Rectal smooth muscle tissue (tissue), 1 donor: ENCODE measurements around the gene BMP7.

Experiments
- H3K27ac ChIP-seq: one replicate; pipeline ENCODE4 v1.7.0; 2013; ENCODE audit warnings: low read depth, low read length, inconsistent platforms
- H3K27me3 ChIP-seq: one replicate; pipeline ENCODE4 v1.7.0; 2013; ENCODE audit warnings: low read length; ENCODE audit not compliant: control insufficient read depth, insufficient read depth
- H3K36me3 ChIP-seq: one replicate; pipeline ENCODE4 v1.7.0; 2013; ENCODE audit warnings: low read length; ENCODE audit not compliant: control insufficient read depth, insufficient read depth
- H3K4me1 ChIP-seq: one replicate; pipeline ENCODE4 v1.7.0; 2013; ENCODE audit warnings: low read length; ENCODE audit not compliant: control insufficient read depth, insufficient read depth
- H3K4me3 ChIP-seq: one replicate; pipeline ENCODE4 v1.7.0; 2013; ENCODE audit warnings: low read length
- H3K9ac ChIP-seq: one replicate; pipeline ENCODE4 v1.7.0; 2013; ENCODE audit warnings: low read length

Gene BMP7

DNA sequence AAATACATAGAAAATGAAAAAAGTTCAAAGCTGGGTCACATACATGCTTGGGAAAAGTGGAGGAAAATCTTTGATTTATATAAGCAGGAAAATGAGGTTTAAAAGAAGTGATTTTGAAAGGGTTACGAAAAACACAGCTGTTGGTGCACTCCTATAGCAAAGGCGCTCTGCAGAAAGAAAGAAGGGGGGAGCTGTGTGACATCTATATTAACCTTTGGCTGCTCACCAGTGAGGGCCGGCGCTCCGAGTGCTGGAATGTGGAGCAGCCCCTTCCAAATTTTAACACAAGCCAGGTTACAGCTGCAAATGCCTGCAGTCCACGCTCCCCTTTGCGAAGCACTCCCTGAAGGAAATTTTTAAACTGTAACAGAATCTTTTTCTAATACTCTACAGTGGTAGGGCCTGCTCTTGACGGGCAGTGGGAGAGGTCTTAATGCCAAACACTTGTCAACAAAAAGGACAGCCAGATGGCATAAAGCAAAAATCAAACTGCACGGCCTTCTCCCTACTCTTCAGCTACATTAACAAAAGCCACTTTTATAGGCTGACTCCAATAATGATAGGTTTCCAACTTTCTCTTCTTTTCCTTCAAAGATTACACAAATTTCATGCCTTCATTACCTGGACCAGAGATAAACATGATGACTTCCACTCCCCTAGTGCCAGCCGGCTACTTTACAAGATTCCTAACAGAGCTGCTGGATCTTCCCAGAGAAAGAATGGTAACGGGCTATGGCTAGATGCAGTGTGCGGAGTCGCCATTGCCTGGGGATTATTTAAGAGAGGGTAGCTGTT, 4.8 kb downstream of the BMP7 start:
- Histone ChIP-seq H3K36me3 (no peaks in the 10 kb centered on the region), H3K9ac (no peak overlapping the region), H3K4me3 (no peak overlapping the region), H3K27me3 (peaks cover 14% of the 10 kb centered on the region), H3K27ac (no peak overlapping the region), H3K4me1 (no peaks in the 10 kb centered on the region)

DNA sequence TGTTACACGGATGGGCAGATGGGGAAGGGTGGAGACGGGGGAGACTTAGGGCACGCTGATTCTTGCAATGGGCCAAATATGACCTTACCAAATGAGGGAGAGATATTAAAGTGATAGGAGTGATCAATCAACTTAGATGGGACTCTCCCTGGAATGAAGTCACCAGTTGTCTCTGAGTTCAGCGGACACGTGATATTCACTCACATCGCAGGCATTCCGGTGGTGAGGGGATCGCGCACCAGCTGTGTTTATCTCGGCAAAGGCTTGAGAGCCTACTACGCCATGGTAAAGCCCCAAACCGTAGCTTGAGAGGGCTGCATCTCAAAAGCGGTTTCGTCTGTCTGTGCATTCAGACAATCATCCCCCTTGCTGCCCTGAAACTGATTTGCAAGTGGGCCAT, 5.5 kb downstream of the BMP7 start:
- H3K36me3 ChIP-seq, result no peaks in the 10 kb centered on the region
- peaks cover 14% of the 10 kb centered on the region for H3K27me3 ChIP-seq
- H3K9ac ChIP-seq, result no peak overlapping the region
- no peak overlapping the region for H3K27ac ChIP-seq
- no peak overlapping the region for H3K4me3 ChIP-seq
- H3K4me1 ChIP-seq, result no peaks in the 10 kb centered on the region

DNA sequence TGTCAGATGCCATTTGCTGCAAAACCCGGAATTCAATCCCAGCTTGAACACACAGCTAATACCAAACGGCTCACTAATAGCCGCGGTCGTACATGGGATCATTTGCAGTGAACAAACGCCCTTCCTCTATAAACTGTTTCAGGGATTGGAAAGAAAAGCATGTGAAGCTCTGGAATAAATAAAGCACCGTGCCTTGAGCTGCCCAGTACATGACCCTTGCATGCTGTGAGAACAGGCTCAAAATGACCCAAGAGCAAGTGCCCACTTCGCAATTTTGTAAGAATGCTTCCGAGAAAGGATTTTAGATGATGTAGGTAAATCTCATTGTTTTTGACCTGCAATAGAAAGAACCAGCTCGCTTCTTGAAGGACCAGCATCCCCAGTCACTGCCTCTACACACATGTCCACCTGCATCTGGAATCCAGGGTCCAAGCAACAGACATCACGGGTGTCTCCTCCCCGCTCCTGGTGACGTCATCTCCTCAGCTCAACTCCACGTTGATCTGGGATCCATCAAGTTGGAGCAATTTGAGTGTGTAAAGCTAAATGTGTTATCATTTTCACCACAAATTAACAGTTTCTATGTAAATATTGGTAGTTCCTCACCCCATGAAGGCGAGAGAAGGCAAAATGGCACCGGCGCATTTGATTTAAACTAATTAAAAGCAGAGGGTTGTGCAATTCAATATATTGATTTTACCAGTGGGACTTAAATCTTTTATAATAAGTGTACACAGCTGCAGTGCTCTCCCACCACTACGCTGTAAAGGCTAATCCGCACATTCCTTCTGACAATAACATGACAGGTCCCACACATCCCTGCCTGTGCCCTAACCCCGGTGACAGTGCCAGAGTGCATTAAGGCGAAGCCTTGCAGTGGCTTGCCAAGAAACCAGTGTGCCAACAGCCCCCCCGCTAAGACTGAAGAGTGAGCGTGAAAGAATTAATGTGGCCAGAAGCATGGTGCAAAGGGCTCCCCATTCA, 6.2 kb downstream of the BMP7 start:
- Histone ChIP-seq H3K4me3 (no peak overlapping the region), H3K4me1 (no peaks in the 10 kb centered on the region), H3K9ac (no peak overlapping the region), H3K27me3 (peaks cover 7% of the 10 kb centered on the region), H3K27ac (no peak overlapping the region), H3K36me3 (no peaks in the 10 kb centered on the region)

GRCh38 chr20:57259121-57259937, 7.1 kb downstream of the BMP7 start:
- Histone ChIP-seq H3K4me1 (no peaks in the 10 kb centered on the region), H3K9ac (no peak overlapping the region), H3K27me3 (peaks cover 4% of the 10 kb centered on the region), H3K27ac (no peak overlapping the region), H3K36me3 (no peaks in the 10 kb centered on the region), H3K4me3 (no peak overlapping the region)

GRCh38 chr20:57257701-57258453, 8.6 kb downstream of the BMP7 start:
- no peak overlapping the region for H3K27ac ChIP-seq
- H3K4me3 ChIP-seq, result no peak overlapping the region
- H3K36me3 ChIP-seq, result no peaks in the 10 kb centered on the region
- no peaks in the 10 kb centered on the region for H3K4me1 ChIP-seq
- no peak overlapping the region for H3K9ac ChIP-seq
- no peaks in the 10 kb centered on the region for H3K27me3 ChIP-seq

DNA sequence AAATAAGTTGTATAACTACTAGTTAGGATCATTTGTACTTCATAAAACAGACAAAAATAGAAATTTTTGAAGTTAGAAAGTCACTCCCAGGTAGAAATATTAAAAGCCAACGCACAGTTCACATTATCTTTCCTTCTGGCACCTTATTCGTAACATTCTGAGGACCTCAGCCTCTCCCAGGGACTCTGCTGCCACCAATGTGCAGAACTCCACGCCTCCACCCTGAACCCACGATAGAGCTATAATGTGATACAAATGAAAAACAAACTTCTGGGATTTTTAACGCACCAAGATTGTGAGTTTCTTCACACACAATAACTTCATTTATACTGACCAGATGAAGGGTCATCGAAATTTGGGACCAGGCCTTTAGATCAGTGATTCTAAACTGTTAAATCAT, 9.5 kb downstream of the BMP7 start:
- Histone ChIP-seq H3K36me3 (no peaks in the 10 kb centered on the region), H3K27me3 (no peaks in the 10 kb centered on the region), H3K27ac (no peak overlapping the region), H3K4me3 (no peak overlapping the region), H3K4me1 (no peaks in the 10 kb centered on the region), H3K9ac (no peak overlapping the region)

DNA sequence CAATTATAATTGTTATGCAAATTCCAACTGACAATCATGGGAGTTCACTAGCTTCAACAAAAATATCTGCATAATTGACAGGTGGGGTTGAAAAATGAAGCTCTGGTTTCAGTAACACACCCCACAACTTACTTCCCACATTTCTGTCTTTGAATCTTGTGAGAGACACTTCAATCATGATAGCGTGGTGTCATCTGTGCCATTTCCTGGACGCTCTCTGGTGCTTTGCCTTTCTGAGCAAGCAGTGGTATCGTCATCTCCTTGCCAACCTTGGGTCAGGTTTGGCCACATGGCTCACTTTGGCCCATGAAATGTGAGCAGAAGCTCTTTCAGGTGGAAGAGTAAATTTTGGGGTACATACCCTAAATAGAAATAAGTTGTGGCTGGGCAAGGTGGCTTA, 10.2 kb downstream of the BMP7 start:
- Histone ChIP-seq H3K27ac (no peak overlapping the region), H3K36me3 (no peaks in the 10 kb centered on the region), H3K4me1 (no peaks in the 10 kb centered on the region), H3K27me3 (no peaks in the 10 kb centered on the region), H3K4me3 (no peak overlapping the region), H3K9ac (no peak overlapping the region)

DNA sequence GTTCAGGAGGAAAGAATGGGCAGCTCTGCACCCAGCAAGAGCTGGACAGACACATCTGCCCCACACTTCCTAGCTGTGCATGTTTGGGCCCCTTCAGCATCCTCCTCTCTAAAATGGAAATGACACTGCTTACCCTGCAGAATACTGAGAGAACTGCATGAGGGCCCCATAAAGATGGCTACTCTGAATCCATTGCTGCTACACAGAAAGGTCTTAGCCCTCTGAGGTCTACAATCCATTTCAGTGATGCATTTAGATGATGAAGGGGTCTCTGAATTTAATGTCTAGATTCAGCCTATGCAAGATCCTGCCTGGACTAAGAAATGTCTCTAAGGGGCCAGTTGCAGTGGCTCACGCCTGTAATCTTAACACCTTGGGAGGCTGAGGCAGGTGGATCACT, 11.3 kb downstream of the BMP7 start:
- H3K4me3 ChIP-seq, result no peak overlapping the region
- no peaks in the 10 kb centered on the region for H3K4me1 ChIP-seq
- H3K27me3 ChIP-seq, result no peaks in the 10 kb centered on the region
- no peak overlapping the region for H3K27ac ChIP-seq
- H3K9ac ChIP-seq, result no peak overlapping the region
- no peaks in the 10 kb centered on the region for H3K36me3 ChIP-seq

- Histone ChIP-seq H3K36me3 (no peaks in the 10 kb centered on the region), H3K9ac (no peak overlapping the region), H3K4me1 (no peaks in the 10 kb centered on the region), H3K27me3 (no peaks in the 10 kb centered on the region), H3K27ac (no peak overlapping the region), H3K4me3 (no peak overlapping the region)
Observed at GRCh38 chr20:57252559-57253162, 13.8 kb downstream of the BMP7 start.

- no peaks in the 10 kb centered on the region for H3K36me3 ChIP-seq
- H3K4me1 ChIP-seq, result no peaks in the 10 kb centered on the region
- H3K9ac ChIP-seq, result no peak overlapping the region
- H3K27me3 ChIP-seq, result no peaks in the 10 kb centered on the region
- no peak overlapping the region for H3K27ac ChIP-seq
- no peak overlapping the region for H3K4me3 ChIP-seq
Observed at GRCh38 chr20:57251949-57252348, 14.5 kb downstream of the BMP7 start.

- Histone ChIP-seq H3K9ac (no peak overlapping the region), H3K4me1 (no peaks in the 10 kb centered on the region), H3K27me3 (no peaks in the 10 kb centered on the region), H3K4me3 (no peak overlapping the region), H3K27ac (no peak overlapping the region), H3K36me3 (no peaks in the 10 kb centered on the region)
Observed at GRCh38 chr20:57251344-57251743, 15.1 kb downstream of the BMP7 start.
